GM18870 (cell line): Measurements from ENCODE around the gene RAP1B.

ENCODE experiments used
- ATAC-seq: cut with Tn5 transposase; IDR thresholded peaks from one replicate; pipeline ENCODE4 v1.9.1; 2021; ENCODE audit warnings: moderate library complexity; ENCODE audit not compliant: unreplicated experiment

The RAP1B gene

GRCh38 chr12:68611094-68611805, 551 bp downstream of the RAP1B start:
- ATAC-seq: peak; percentile 19

- ATAC-seq: no peak
Observed at GRCh38 chr12:68611806-68612160, 1.1 kb downstream of the RAP1B start.

- ATAC-seq: no peak
Observed at GRCh38 chr12:68612202-68612601, 1.5 kb downstream of the RAP1B start.

- ATAC-seq: no peak
Observed at GRCh38 chr12:68612697-68613096, 2.0 kb downstream of the RAP1B start.

GRCh38 chr12:68613209-68613904, 2.7 kb downstream of the RAP1B start:
- ATAC-seq: no peak

GRCh38 chr12:68614105-68614679, 3.5 kb downstream of the RAP1B start:
- no peak for ATAC-seq

GRCh38 chr12:68614769-68615168, 4.1 kb downstream of the RAP1B start:
- ATAC-seq: no peak

GRCh38 chr12:68617160-68617926, 6.6 kb downstream of the RAP1B start:
- ATAC-seq: no peak

GRCh38 chr12:68619541-68619940, 8.8 kb downstream of the RAP1B start:
- ATAC-seq: no peak

GRCh38 chr12:68620519-68621471, 10.1 kb downstream of the RAP1B start:
- no peak for ATAC-seq

GRCh38 chr12:68621472-68622081, 10.9 kb downstream of the RAP1B start:
- ATAC-seq: no peak

GRCh38 chr12:68622250-68622649, 11.6 kb downstream of the RAP1B start:
- no peak for ATAC-seq

- no peak for ATAC-seq
Observed at GRCh38 chr12:68623059-68623458, 12.4 kb downstream of the RAP1B start.

- no peak for ATAC-seq
Observed at GRCh38 chr12:68623984-68624383, 13.3 kb downstream of the RAP1B start.

- no peak for ATAC-seq
Observed at GRCh38 chr12:68624933-68625332, 14.2 kb downstream of the RAP1B start.

- ATAC-seq: no peak
Observed at GRCh38 chr12:68627673-68628319, 17.1 kb downstream of the RAP1B start.

- no peak for ATAC-seq
Observed at GRCh38 chr12:68628698-68629097, 18.0 kb downstream of the RAP1B start.

GRCh38 chr12:68630050-68630449, 19.4 kb downstream of the RAP1B start:
- no peak for ATAC-seq

- ATAC-seq: no peak
Observed at GRCh38 chr12:68630598-68630997, 19.9 kb downstream of the RAP1B start.

- ATAC-seq: no peak
Observed at GRCh38 chr12:68631227-68631626, 20.5 kb downstream of the RAP1B start.
